Adrenal gland (tissue), 5 donors: ENCODE results near the gene UNC93B1.

Experiments used
- POLR2A ChIP-seq, 2 donors: fragments of 450-650 bp; IDR thresholded peaks; one replicate each; pipeline ENCODE4 v1.6.1; 2017; ENCODE audit warnings: antibody characterized with exemption in 2 of 2, mild to moderate bottlenecking in 2 of 2, moderate library complexity in 1 of 2
- TF ChIP-seq, protein P1 (sequence below), 6 experiments: fragments of 450-650 bp in 4 of 6; fragments of 200-600 bp in 2 of 6; sonication (generic) in 1 of 6; IDR thresholded peaks; 1 replicate in 5 of 6; 2 replicates in 1 of 6; pipeline versions ENCODE4 v1.5.1 to v1.8.0; 2016 to 2021; ENCODE audit warnings: antibody characterized with exemption in 6 of 6, mild to moderate bottlenecking in 2 of 6, moderate library complexity in 1 of 6
- donor health status: DM: no; HTN: no; CAD: no.

DNA sequence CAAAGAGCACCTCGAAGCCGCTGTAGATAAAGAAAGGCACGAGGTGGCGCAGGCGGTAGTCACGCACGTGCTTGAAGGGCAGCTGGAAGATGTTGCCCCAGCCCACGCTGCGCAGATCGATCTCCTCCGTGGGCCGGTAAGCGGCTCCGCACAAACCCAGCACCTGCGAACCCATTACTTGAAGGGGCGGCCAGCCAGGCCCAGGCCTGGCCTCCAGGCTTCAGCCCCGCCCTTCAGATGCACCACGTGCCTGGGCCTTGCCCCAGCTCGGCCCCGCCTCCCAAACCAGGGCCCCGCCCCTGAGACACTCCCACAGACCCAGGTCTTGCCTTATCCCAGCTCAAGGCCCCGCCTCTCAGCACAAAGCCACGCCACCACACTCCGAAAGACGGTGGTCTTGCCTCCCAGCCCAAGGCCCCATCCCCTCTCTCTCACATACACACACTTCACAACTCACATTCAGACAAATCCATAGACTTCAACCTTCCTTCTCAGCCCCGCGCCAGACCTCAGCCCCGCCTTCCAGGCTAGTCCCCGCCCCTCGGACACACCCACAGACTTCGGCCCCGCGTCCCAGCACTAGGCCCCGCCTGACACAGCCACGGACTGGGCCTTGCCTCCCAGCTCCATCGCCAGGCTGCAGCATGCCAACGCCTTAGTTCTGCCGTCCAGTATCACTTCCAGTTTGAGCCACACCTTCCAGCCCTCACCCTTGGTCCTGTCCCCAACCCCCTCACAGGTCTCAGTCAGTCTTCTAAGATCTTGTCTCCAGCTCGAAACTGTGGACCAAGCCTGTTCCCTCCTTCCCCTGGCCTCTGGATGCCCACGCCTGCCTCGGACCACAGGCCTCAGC lies 7.0 kb downstream of the UNC93B1 start:
- TF ChIP-seq, protein P1, sequence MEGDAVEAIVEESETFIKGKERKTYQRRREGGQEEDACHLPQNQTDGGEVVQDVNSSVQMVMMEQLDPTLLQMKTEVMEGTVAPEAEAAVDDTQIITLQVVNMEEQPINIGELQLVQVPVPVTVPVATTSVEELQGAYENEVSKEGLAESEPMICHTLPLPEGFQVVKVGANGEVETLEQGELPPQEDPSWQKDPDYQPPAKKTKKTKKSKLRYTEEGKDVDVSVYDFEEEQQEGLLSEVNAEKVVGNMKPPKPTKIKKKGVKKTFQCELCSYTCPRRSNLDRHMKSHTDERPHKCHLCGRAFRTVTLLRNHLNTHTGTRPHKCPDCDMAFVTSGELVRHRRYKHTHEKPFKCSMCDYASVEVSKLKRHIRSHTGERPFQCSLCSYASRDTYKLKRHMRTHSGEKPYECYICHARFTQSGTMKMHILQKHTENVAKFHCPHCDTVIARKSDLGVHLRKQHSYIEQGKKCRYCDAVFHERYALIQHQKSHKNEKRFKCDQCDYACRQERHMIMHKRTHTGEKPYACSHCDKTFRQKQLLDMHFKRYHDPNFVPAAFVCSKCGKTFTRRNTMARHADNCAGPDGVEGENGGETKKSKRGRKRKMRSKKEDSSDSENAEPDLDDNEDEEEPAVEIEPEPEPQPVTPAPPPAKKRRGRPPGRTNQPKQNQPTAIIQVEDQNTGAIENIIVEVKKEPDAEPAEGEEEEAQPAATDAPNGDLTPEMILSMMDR (IDR thresholded peaks at IDR 0.05): no peak
- TF ChIP-seq POLR2A (IDR thresholded peaks at IDR 0.05): no peak
